Stimulated activated CD8-positive, alpha-beta memory T cell treated with anti-CD3 and anti-CD28 coated beads, Interleukin-4, amount 100 ng/mL, for 4 hours (primary cell): ENCODE results near the gene ITGB2.
"Not testable (repeated sequence)": the region's sequence is repeated elsewhere in the genome, so short reads cannot be mapped to it uniquely, and the experiment has no call there.

Source experiments
- DNase-seq, 2 donors: peaks; one replicate each; pipeline ENCODE4 v3.0.0-alpha.2; 2020; ENCODE audit warnings: low read depth in 2 of 2, low spot score in 1 of 2

The ITGB2 gene

GRCh38 chr21:44927587-44928461, 7.1 kb upstream of the ITGB2 start:
- peak; percentile 85 to 93 for DNase-seq

- no peak for DNase-seq
These were observed 6.5 kb upstream of the ITGB2 start for GRCh38 chr21:44927259-44927586.

- DNase-seq: no peak
These were observed 5.8 kb upstream of the ITGB2 start for GRCh38 chr21:44926331-44927101.

GRCh38 chr21:44925378-44925755, 4.7 kb upstream of the ITGB2 start:
- DNase-seq: no peak

- DNase-seq: no peak
These were observed 4.1 kb upstream of the ITGB2 start for GRCh38 chr21:44924606-44925377.

GRCh38 chr21:44923480-44924084, 2.9 kb upstream of the ITGB2 start:
- no peak for DNase-seq

GRCh38 chr21:44921928-44922327, 1.2 kb upstream of the ITGB2 start:
- DNase-seq: no peak

GRCh38 chr21:44919913-44920693, 596 bp downstream of the ITGB2 start:
- no peak for DNase-seq

- DNase-seq: no peak
These were observed 1.4 kb downstream of the ITGB2 start for GRCh38 chr21:44919111-44919912.

GRCh38 chr21:44918581-44919033, 2.1 kb downstream of the ITGB2 start:
- no peak for DNase-seq

- DNase-seq: no peak
These were observed 2.6 kb downstream of the ITGB2 start for GRCh38 chr21:44918107-44918470.

GRCh38 chr21:44917446-44918106, 3.1 kb downstream of the ITGB2 start:
- DNase-seq: no peak

- no peak for DNase-seq
These were observed 3.7 kb downstream of the ITGB2 start for GRCh38 chr21:44916965-44917364.

- DNase-seq: peak in 1 of 2 donors; percentile 57
These were observed 6.4 kb downstream of the ITGB2 start for GRCh38 chr21:44914176-44914874.

GRCh38 chr21:44913425-44914175, 7.1 kb downstream of the ITGB2 start:
- DNase-seq: no peak

GRCh38 chr21:44912506-44913412, 7.9 kb downstream of the ITGB2 start:
- not testable (repeated sequence) for DNase-seq

- DNase-seq: no peak
These were observed 8.6 kb downstream of the ITGB2 start for GRCh38 chr21:44912158-44912473.
